Caco-2 (cell line): ENCODE measurements around the gene CCDC87. TPM values are rescaled to one million over a fixed set of nuclear protein-coding genes. Genes with fewer than 3 reads are reported as not detected.

Experiments
- BruUV-seq: library from RNA; stranded (reverse); fragments of 400-500 nt; replicated peaks from 2 replicates; lab custom pipeline; 2021; lab: Mats Ljungman, UMichigan
- CTCF ChIA-PET: fragments of 300-600 bp; sonication (Branson Sonifier 250); formaldehyde crosslinking; loops from one replicate; lab custom pipeline; 2022; ENCODE audit warnings: antibody characterized with exemption; lab: Charles Lee
- POLR2A ChIA-PET: fragments of 300-600 bp; sonication (Branson Sonifier 250); formaldehyde crosslinking; loops from one replicate; lab custom pipeline; 2022; ENCODE audit warnings: antibody characterized with exemption; lab: Charles Lee
- DNase-seq, 2 experiments: peaks; one replicate each; pipeline versions ENCODE4 v3.0.0 to v3.0.0-alpha.2; 2020 to 2022
- H3K27me3 ChIP-seq: replicated peaks from 2 replicates; pipeline ENCODE4 v1.6.0; 2011; ENCODE audit warnings: low read length; ENCODE audit not compliant: control insufficient read depth, insufficient read depth
- H3K36me3 ChIP-seq: 2 replicates; pipeline ENCODE4 v1.5.1; 2011; ENCODE audit warnings: low read length; ENCODE audit not compliant: control insufficient read depth, insufficient read depth
- H3K4me1 ChIP-seq: fragments of 250-450 bp; sonication (Bioruptor Pico); 2 replicates; pipeline ENCODE4 v1.5.1; 2020; ENCODE audit warnings: mild to moderate bottlenecking
- H3K4me3 ChIP-seq: 2 replicates; pipeline ENCODE4 v1.5.1; 2011; ENCODE audit warnings: low read depth, mild to moderate bottlenecking, control low read depth, low read length
- H3K9me3 ChIP-seq: fragments of 250-450 bp; sonication (Bioruptor Pico); 2 replicates; pipeline ENCODE4 v1.5.1; 2020; ENCODE audit warnings: mild to moderate bottlenecking, moderate library complexity
- H3K27ac Mint-ChIP-seq: one replicate; pipeline ENCODE4 v1.8.0; 2022; ENCODE audit warnings: mixed read lengths; ENCODE audit not compliant: unreplicated experiment
- H3K27me3 Mint-ChIP-seq: one replicate; pipeline ENCODE4 v1.8.0; 2022; ENCODE audit warnings: mixed read lengths; ENCODE audit not compliant: insufficient read depth, unreplicated experiment
- H3K36me3 Mint-ChIP-seq: one replicate; pipeline ENCODE4 v1.8.0; 2022; ENCODE audit warnings: mild to moderate bottlenecking, mixed read lengths; ENCODE audit not compliant: insufficient read depth, unreplicated experiment
- H3K4me1 Mint-ChIP-seq: one replicate; pipeline ENCODE4 v1.8.0; 2022; ENCODE audit warnings: low read depth, mixed read lengths; ENCODE audit not compliant: unreplicated experiment
- H3K4me3 Mint-ChIP-seq: one replicate; pipeline ENCODE4 v1.8.0; 2022; ENCODE audit warnings: mild to moderate bottlenecking, moderate library complexity, mixed read lengths; ENCODE audit not compliant: unreplicated experiment
- H3K9me3 Mint-ChIP-seq: one replicate; pipeline ENCODE4 v1.8.0; 2022; ENCODE audit warnings: mixed read lengths; ENCODE audit not compliant: unreplicated experiment
- CTCF ChIP-seq, 2 experiments: fragments of 200-600 bp in 1 of 2; IDR thresholded peaks; 1 replicate in 1 of 2; 2 replicates in 1 of 2; pipeline versions ENCODE4 v1.5.1 to v1.8.0; 2011 to 2022; ENCODE audit warnings: antibody characterized with exemption in 1 of 2, control low read depth in 1 of 2, inconsistent platforms in 1 of 2, low read depth in 1 of 2, low read length in 1 of 2, mild to moderate bottlenecking in 1 of 2, moderate library complexity in 1 of 2; ENCODE audit not compliant: insufficient read depth in 1 of 2, severe bottlenecking in 1 of 2, unreplicated experiment in 1 of 2
- intact Hi-C: fragments of 100-400 bp; cut with micrococcal nuclease; formaldehyde crosslinking; loops from one replicate; pipeline ENCODE4 v1.10.0; 2022; ENCODE audit not compliant: unreplicated experiment
- total RNA-seq: library from RNA; stranded (reverse); gene quantifications from 2 replicates; pipeline ENCODE4 v1.2.3, GENCODE V29; 2022

CCDC87 gene
- total RNA-seq, 1 experiment from 2014 or later, result 1.0 TPM

- Mint-ChIP-seq H3K36me3 (peaks cover 94% of the 10 kb centered on the region), H3K27ac (peak overlapping the region; percentile 36), H3K4me1 (peaks cover 6% of the 10 kb centered on the region), H3K4me3 (no peak overlapping the region), H3K27me3 (no peaks in the 10 kb centered on the region), H3K9me3 (no peaks in the 10 kb centered on the region)
- no peaks in the 10 kb centered on the region for H3K4me1 ChIP-seq
- no peak for DNase-seq
- ChIA-PET POLR2A (no interaction called here), CTCF (no interaction called here)
- BruUV-seq, result no TSS peak
- peaks cover 15% of the 10 kb centered on the region for H3K36me3 ChIP-seq
- no peak for TF ChIP-seq CTCF (IDR thresholded peaks at IDR 0.05; ENCODE audit: insufficient read depth in 1 of 2, low read depth in 1 of 2, low read length in 1 of 2, severe bottlenecking in 1 of 2, unreplicated experiment in 1 of 2)
- no peak overlapping the region for H3K4me3 ChIP-seq
- intact Hi-C loops, result no loop called here
- no peaks in the 10 kb centered on the region for H3K9me3 ChIP-seq
- no peaks in the 10 kb centered on the region for H3K27me3 ChIP-seq
These were observed 39.0 kb upstream of the CCDC87 start for GRCh38 chr11:66631883-66632282.

GRCh38 chr11:66629356-66629755 lies 36.5 kb upstream of the CCDC87 start:
- ChIA-PET POLR2A (interaction anchor here (2.5 kb wide), 1 partner anchor 12 kb away, joined by 31 read pairs; the partner anchor contains the start of gene RBM14), CTCF (interaction anchor here (0.6 kb wide), 1 partner anchor 682 kb away, joined by 3 read pairs; no protein-coding TSS in a partner anchor)
- Mint-ChIP-seq H3K36me3 (peaks cover 94% of the 10 kb centered on the region), H3K9me3 (no peaks in the 10 kb centered on the region), H3K4me1 (no peaks in the 10 kb centered on the region), H3K4me3 (no peak overlapping the region), H3K27ac (no peak overlapping the region), H3K27me3 (no peaks in the 10 kb centered on the region)
- BruUV-seq, result no TSS peak
- no peak for TF ChIP-seq CTCF (IDR thresholded peaks at IDR 0.05; ENCODE audit: insufficient read depth in 1 of 2, low read depth in 1 of 2, low read length in 1 of 2, severe bottlenecking in 1 of 2, unreplicated experiment in 1 of 2)
- Histone ChIP-seq H3K27me3 (no peaks in the 10 kb centered on the region), H3K4me1 (no peaks in the 10 kb centered on the region), H3K36me3 (peaks cover 22% of the 10 kb centered on the region), H3K4me3 (no peak overlapping the region), H3K9me3 (no peaks in the 10 kb centered on the region)
- DNase-seq, result no peak
- intact Hi-C loops, result no loop called here

GRCh38 chr11:66628061-66628603 lies 35.3 kb upstream of the CCDC87 start:
- H3K27me3 ChIP-seq, result no peaks in the 10 kb centered on the region
- Mint-ChIP-seq H3K27me3 (no peaks in the 10 kb centered on the region), H3K4me1 (no peaks in the 10 kb centered on the region), H3K9me3 (no peaks in the 10 kb centered on the region), H3K36me3 (peaks cover 96% of the 10 kb centered on the region), H3K27ac (no peak overlapping the region), H3K4me3 (no peak overlapping the region)
- no peaks in the 10 kb centered on the region for H3K9me3 ChIP-seq
- intact Hi-C loops, result no loop called here
- no peaks in the 10 kb centered on the region for H3K4me1 ChIP-seq
- CTCF ChIA-PET, result interaction anchor here (0.6 to 0.8 kb wide), 2 partner anchors 10 to 264 kb away, joined by 3 to 4 read pairs; partner anchors contain the start of gene RBM4
- H3K4me3 ChIP-seq, result no peak overlapping the region
- peaks cover 24% of the 10 kb centered on the region for H3K36me3 ChIP-seq
- DNase-seq, result no peak
- BruUV-seq, result TSS peak; percentile 1
- TF ChIP-seq CTCF (IDR thresholded peaks at IDR 0.05; ENCODE audit: insufficient read depth in 1 of 2, low read depth in 1 of 2, low read length in 1 of 2, severe bottlenecking in 1 of 2, unreplicated experiment in 1 of 2), result no peak
- POLR2A ChIA-PET, result interaction anchor here (1.9 to 2.5 kb wide), 2 partner anchors 10 to 11 kb away, joined by 6 to 31 read pairs; partner anchors contain the start of gene RBM14
